Measurements from ENCODE around the gene LFNG.
A peak's percentile ranks its signal among the peaks of the same experiment; 100 is the strongest.

Gene LFNG

DNA sequence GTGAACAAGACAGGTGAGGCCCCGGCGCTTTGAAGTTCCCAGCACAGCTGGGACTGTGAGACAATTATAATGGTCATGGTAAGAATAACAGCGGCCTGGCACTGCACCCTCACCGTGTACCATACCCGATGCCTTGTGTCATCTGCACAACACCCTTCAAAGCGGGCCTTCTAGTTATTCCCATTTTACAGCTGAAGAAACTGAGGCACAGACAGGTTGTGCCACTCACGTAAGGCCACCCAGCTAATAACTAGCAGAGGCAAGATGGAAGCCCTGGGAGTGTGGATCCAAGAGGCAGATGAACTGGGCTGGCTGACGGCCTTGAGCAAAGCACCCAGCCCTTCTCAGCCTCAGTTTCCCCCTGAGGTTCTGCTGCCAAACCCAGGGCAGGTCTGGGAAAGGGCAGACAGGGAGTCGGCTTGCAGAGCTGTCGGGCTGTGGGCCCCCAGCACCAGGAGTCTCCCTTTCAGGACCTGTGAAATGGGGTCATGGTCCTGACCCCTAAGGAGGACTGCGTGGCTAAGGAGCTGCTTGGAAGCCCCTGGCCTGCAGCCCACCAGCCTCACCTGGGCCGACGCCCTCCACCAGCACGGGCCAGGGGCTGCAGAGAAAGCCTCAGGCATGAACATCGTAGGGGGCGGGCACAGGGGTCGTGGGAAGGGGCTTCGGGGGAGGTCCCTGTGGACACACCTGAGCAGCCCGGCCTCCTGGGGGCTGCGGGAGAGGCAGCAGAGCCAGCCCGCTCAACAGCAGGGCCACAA, 15.3 kb upstream of the LFNG start:
- DNase-seq = no peak

DNA sequence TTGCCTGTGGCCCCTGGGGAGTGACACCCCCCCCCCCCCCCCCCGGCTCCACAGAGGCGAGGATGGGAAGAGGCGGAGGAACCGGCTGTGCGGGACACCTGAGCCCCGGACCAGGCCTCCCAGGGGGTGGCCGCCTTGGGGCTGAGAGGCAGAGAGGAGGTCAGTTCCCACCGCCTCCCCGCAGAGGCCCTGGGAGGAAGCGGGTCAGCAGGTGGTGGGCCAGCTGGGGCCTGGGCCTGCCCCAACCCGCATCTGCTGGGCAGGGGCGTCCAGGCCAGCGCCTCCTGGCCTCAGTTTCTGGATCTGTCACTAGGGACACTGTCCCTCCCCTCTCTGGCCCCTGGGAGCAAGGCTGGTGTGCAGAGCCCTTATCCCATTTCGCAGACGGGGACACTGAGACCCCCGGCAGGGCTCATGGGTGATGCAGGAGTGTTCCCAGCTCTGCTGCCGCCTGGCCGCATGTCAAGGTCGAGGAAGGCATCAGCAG, 14.6 kb upstream of the LFNG start:
- DNase-seq = no peak

DNA sequence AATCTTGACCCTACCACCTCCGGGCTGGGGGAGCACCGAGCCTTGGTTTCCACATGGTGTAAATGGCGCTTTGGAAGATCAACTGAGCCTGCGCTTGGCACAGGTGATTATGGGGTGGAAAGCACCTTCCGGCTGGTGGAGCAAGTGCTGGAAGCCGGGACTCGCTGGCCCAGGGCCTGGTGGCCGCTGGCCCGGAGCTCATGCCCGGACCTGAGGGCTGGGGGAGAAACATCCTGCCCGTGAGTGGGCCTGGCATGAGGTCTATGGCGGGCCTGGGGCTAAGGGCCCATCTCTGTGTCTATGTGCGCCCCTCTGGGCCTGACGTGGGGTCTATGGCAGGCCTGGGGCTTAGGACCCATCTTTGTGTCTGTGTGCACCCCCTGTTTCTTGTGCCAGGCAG, 14.2 kb upstream of the LFNG start:
- no peak for DNase-seq

GRCh38 chr7:2507208-2507916, 12.2 kb upstream of the LFNG start:
- DNase-seq = no peak

- no peak for DNase-seq
Observed at GRCh38 chr7:2507917-2508306, 11.7 kb upstream of the LFNG start.

- DNase-seq = peak; percentile 85
Observed at GRCh38 chr7:2508327-2509215, 11.0 kb upstream of the LFNG start.

GRCh38 chr7:2509298-2509906, 10.2 kb upstream of the LFNG start:
- no peak for DNase-seq

- no peak for DNase-seq
Observed at GRCh38 chr7:2510130-2510776, 9.3 kb upstream of the LFNG start.

- peak; percentile 87 for DNase-seq
Observed at GRCh38 chr7:2510909-2511768, 8.4 kb upstream of the LFNG start.

DNA sequence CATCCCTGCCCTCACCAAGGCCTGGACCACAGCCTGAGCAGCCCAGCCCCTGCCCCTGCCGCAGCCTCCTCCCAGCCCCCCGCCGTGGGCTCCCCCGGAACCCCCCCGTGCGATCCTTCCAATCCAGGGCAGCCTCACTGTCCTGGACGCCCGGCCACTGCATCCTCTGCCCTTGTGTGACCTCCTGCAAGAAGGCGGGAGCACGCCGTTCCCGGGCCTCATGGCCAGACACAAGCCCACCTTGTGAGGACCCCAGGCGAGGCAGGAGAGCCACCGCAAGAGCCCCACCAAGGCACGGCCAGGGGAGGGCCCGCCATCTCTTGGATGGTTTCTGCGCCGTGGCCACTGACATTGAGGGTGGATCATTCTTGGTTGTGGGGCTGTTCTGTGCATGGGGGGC, 7.8 kb upstream of the LFNG start:
- DNase-seq = no peak

DNA sequence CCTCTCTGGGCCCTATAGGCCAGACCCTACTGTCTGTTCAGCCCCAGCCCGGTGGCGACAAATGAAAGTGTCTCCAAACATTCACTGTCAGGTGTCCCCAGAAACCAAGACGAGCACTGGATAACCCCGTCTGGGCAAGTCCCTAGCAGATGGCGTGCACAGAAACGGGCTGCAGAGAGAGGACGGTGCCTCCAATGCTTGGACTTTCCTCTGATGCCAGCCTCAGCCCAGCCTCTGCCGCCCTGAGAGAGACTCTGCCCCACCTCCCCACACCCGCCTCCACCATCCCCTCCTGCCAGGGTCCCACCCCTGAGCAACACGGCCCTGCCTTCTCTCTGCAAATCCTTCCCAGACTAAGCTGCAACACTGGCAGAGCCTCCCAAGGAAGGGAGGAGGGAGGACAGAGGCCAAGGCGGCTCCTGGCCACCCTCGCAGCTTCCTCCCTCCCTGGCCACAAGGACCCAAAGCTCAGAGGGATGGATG, 7.4 kb upstream of the LFNG start:
- DNase-seq = peak; percentile 62

- DNase-seq = no peak
Observed at GRCh38 chr7:2512713-2513112, 6.9 kb upstream of the LFNG start.

- DNase-seq = no peak
Observed at GRCh38 chr7:2513702-2514101, 5.9 kb upstream of the LFNG start.

DNA sequence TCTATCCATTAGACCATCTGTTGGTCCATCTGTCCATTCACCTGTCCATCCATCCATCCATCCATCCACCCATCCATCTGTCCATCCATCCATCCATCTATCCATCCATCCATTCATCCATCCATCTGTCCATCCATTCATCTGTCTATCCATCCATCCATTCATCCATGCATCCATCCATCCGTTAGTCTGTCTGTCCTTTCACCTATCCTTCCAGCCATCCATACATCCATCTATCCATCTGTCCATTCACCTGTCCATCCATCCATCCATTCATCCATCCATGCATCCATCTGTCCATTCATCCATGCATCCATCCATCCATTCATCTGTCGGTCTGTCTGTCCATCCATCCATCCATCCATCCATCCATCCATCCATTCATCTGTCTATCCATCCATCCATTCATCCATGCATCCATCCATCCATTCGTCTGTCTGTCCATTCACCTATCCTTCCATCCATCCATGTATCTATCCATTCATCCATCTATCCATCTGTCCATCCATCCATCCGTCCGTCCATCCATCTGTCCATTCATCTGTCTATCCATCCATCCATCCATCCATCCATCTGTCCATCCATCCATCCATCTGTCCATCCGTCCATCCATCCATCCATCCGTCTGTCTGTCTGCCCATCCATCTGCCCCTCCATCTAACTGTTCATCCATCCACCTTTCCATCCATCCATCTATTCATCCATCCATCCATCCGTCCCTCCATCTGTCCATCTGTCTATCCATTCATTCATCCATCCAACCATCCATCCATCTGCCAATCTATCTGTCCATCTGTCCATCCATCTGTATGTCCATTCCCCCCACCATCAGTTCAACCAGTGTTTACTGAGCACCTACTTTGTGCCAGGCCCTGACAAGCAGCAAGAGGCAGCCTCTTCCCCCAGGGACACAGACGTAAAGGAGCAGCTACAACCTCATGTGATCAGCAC, 4.8 kb upstream of the LFNG start:
- DNase-seq = no peak

DNA sequence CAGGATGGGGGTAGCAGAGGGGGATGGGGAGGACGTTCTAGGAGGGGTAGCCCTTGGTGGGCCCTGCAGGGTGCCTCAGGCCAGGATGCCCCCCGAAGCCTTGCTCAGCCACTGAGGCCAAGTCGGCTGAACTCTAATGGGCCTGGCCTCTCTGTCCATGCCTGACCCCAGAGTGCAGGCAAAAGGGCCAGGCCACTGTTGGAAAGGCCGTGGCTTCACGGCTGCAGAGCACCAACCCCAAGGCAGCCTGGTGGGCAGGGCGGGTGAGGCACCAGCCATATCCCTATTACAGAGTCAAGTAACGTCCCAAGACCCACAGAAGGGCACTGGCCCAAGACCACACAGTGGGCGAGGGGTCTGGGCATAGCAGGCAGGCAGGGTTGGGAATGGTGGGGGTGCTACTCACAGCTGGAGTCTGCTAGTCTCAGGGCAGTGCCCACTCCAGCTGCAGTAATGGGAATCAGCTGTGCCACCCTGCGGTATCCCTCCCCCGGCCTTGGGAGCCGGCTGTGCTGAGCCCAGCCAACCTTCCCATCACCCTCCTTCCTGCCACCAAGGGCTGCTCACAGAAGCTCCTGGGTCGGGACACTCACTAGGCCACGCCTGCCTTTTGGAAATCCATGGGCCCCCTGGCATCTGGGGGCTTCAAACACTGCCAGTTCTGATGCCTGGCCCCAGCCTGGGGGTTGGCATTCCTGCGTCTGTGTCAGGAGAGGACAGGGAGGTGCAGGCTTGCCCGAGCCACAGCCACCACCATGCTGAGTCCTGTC, 4.0 kb upstream of the LFNG start:
- no peak for DNase-seq

GRCh38 chr7:2516194-2516555, 3.4 kb upstream of the LFNG start:
- no peak for DNase-seq

DNA sequence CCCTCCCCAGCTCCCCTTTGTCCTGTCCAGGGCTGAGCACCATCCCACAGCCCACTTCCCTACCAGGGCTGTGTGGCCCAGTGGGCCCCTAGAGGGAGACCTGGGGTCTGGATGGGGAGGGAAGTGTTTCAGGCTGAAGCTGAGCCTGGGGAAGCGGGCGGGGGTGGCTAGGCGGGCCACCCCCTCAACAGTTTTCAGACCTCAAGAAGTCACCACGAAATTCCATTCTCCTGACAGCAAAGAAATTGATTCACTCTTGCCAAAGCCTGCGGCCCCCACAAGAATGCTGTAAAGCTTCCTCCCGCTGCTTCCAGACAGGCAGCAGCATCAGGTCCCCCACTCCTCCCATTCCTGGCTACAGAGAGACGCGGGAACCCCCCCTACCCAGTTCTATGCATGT, 2.5 kb upstream of the LFNG start:
- DNase-seq = no peak

- DNase-seq = no peak
Observed at GRCh38 chr7:2517678-2518507, 1.7 kb upstream of the LFNG start.

Data from CD4-positive, alpha-beta T cell treated with Interleukin-15 for 1 hour (primary cell).